Lower leg skin (tissue), 3 donors: ENCODE measurements around the gene UBASH3A.

Experiments used
- POLR2A ChIP-seq, 2 donors: fragments of 450-650 bp; IDR thresholded peaks; one replicate each; pipeline ENCODE4 v1.6.1; 2016 to 2017; ENCODE audit warnings: antibody characterized with exemption in 2 of 2, mild to moderate bottlenecking in 1 of 2, moderate library complexity in 1 of 2
- TF ChIP-seq, protein P1 (sequence below), 3 donors: fragments of 450-650 bp; IDR thresholded peaks; one replicate each; pipeline ENCODE4 v1.5.1; 2016; ENCODE audit warnings: antibody characterized with exemption in 3 of 3, mild to moderate bottlenecking in 3 of 3, moderate library complexity in 2 of 3

DNA sequence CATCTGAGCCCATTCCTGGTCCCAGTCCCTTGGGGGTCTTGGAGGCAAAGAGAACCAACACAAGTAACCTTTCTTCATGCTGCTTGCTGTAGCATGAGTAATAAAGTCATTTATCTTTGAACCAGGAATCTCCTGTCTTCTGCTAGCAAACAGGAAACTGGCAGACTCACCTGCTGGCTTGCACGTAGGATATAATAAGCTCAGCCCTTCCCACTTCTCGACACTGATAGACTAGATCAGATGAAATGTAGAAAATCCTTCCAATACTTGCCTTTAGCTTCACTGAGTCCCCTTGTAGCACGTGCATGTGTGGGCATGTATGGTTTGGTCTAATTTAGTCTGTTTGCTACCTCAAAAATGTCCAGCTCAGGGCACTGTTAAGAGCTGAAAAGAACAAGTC is 46.4 kb upstream of the UBASH3A start:
- TF ChIP-seq, protein P1, sequence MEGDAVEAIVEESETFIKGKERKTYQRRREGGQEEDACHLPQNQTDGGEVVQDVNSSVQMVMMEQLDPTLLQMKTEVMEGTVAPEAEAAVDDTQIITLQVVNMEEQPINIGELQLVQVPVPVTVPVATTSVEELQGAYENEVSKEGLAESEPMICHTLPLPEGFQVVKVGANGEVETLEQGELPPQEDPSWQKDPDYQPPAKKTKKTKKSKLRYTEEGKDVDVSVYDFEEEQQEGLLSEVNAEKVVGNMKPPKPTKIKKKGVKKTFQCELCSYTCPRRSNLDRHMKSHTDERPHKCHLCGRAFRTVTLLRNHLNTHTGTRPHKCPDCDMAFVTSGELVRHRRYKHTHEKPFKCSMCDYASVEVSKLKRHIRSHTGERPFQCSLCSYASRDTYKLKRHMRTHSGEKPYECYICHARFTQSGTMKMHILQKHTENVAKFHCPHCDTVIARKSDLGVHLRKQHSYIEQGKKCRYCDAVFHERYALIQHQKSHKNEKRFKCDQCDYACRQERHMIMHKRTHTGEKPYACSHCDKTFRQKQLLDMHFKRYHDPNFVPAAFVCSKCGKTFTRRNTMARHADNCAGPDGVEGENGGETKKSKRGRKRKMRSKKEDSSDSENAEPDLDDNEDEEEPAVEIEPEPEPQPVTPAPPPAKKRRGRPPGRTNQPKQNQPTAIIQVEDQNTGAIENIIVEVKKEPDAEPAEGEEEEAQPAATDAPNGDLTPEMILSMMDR (IDR thresholded peaks at IDR 0.05), result no peak
- no peak for TF ChIP-seq POLR2A (IDR thresholded peaks at IDR 0.05)
